HepG2 (cell line): Measurements from ENCODE around the gene ACTRT2. TPM values are rescaled to one million over a fixed set of nuclear protein-coding genes. Genes with fewer than 3 reads are reported as not detected.

ENCODE experiments used
- ATAC-seq: fragments of 200-7000 bp; cut with Tn5 transposase; 3 replicates; pipeline ENCODE4 v1.9.1; 2020; ENCODE audit warnings: mild to moderate bottlenecking, moderate library complexity
- BruUV-seq: library from RNA; stranded (reverse); fragments of 400-500 nt; replicated peaks from 2 replicates; lab custom pipeline; 2021; lab: Mats Ljungman, UMichigan
- CTCF ChIA-PET: fragments of 300-600 bp; formaldehyde crosslinking; extraction: SDS; loops from one replicate; lab custom pipeline; 2021; ENCODE audit warnings: low total read pairs, inconsistent platforms, low intra/inter-chr PET ratio; lab: Yijun Ruan, JAX
- POLR2A ChIA-PET: fragments of 350-600 bp; sonication (Branson Sonifier 250); formaldehyde crosslinking; loops from one replicate; lab custom pipeline; 2020; ENCODE audit warnings: antibody characterized with exemption, inconsistent platforms; lab: Yijun Ruan, JAX
- DNase-seq: peaks from one replicate; pipeline ENCODE4 v3.0.0-alpha.2; 2015; ENCODE audit warnings: low spot score
- FAIRE-seq: peaks from 3 replicates; lab custom pipeline; 2011; peaks lifted over from hg19 to GRCh38; lab: Jason Lieb, UNC
- H2AFZ ChIP-seq: one replicate; pipeline ENCODE4 v1.6.1; 2011; ENCODE audit warnings: low read length, inconsistent platforms
- H3K27ac ChIP-seq: fragments of 300-600 bp; 3 replicates; pipeline ENCODE4 v1.8.0; 2011; ENCODE audit warnings: mixed run types, mild to moderate bottlenecking, mixed read lengths, low read length, inconsistent platforms; ENCODE audit not compliant: insufficient read depth; ENCODE audit errors: extremely low read length
- H3K27me3 ChIP-seq, 2 experiments: fragments of 200-600 bp in 1 of 2; 2 replicates in 1 of 2; 3 replicates in 1 of 2; pipeline versions ENCODE4 v1.6.0 to v1.8.0; 2011; ENCODE audit warnings: low read length in 2 of 2, mild to moderate bottlenecking in 2 of 2, moderate library complexity in 2 of 2, inconsistent platforms in 1 of 2; ENCODE audit not compliant: insufficient read depth in 2 of 2, control insufficient read depth in 1 of 2
- H3K36me3 ChIP-seq, 2 experiments: fragments of 200-600 bp in 1 of 2; replicated peaks in 1 of 2; 2 replicates in 1 of 2; 3 replicates in 1 of 2; pipeline versions ENCODE4 v1.5.1 to v1.8.0; 2011; ENCODE audit warnings: low read length in 2 of 2, inconsistent platforms in 1 of 2; ENCODE audit not compliant: insufficient read depth in 2 of 2, control insufficient read depth in 1 of 2
- H3K4me1 ChIP-seq: 2 replicates; pipeline ENCODE4 v1.5.1; 2012; ENCODE audit warnings: low read length, inconsistent platforms; ENCODE audit not compliant: insufficient read depth
- H3K4me2 ChIP-seq: 2 replicates; pipeline ENCODE4 v1.6.0; 2011; ENCODE audit warnings: low read depth, low read length, inconsistent platforms
- H3K4me3 ChIP-seq, 3 experiments: fragments of 200-600 bp in 1 of 3; sonication (generic), shearing (Covaris generic) in 1 of 3; replicated peaks in 1 of 3; 2 replicates each; pipeline ENCODE4 v1.5.1; 2011 to 2016; ENCODE audit warnings: low read length in 3 of 3, inconsistent platforms in 2 of 3, low read depth in 2 of 3, mild to moderate bottlenecking in 2 of 3, control low read depth in 1 of 3, mixed read lengths in 1 of 3; ENCODE audit not compliant: insufficient read depth in 1 of 3
- H3K79me2 ChIP-seq: one replicate; pipeline ENCODE4 v1.6.1; 2011; ENCODE audit warnings: low read length, inconsistent platforms; ENCODE audit not compliant: insufficient read depth
- H3K9ac ChIP-seq: 2 replicates; pipeline ENCODE4 v1.6.0; 2011; ENCODE audit warnings: mild to moderate bottlenecking, low read depth, low read length, inconsistent platforms; ENCODE audit not compliant: insufficient read depth
- H3K9me3 ChIP-seq: 2 replicates; pipeline ENCODE4 v1.5.1; 2012; ENCODE audit warnings: mild to moderate bottlenecking, low read length
- H4K20me1 ChIP-seq: 2 replicates; pipeline ENCODE4 v1.6.0; 2011; ENCODE audit warnings: inconsistent platforms, mild to moderate bottlenecking, low read length, moderate library complexity; ENCODE audit not compliant: insufficient read depth
- ATF7-NPFF ChIP-seq: sonication (generic); formaldehyde crosslinking; IDR thresholded peaks from 2 replicates; pipeline ENCODE4 v1.8.1; 2023; ENCODE audit warnings: mild to moderate bottlenecking, low read depth, missing genetic modification reagents, moderate library complexity
- NFYC ChIP-seq: IDR thresholded peaks from 2 replicates; pipeline ENCODE4 v1.6.1; 2016; ENCODE audit warnings: missing genetic modification reagents, missing compliant biosample characterization
- ZNF121 ChIP-seq: sonication (generic); formaldehyde crosslinking; IDR thresholded peaks from 2 replicates; pipeline ENCODE4 v1.5.0; 2020; ENCODE audit warnings: mild to moderate bottlenecking, missing genetic modification reagents
- ZSCAN29 ChIP-seq: sonication (generic); formaldehyde crosslinking; conservative IDR thresholded peaks from 2 replicates; pipeline ENCODE4 v1.4.0; 2020; ENCODE audit warnings: mild to moderate bottlenecking, missing genetic modification reagents
- ZZZ3 ChIP-seq: sonication (generic); formaldehyde crosslinking; IDR thresholded peaks from 2 replicates; pipeline ENCODE4 v1.4.0; 2020; ENCODE audit warnings: missing genetic modification reagents, mild to moderate bottlenecking, borderline replicate concordance
- WGBS: methylation state at CpG from one replicate; pipeline ENCODE4 v1.1.6; 2017; ENCODE audit warnings: low lambda C conversion rate; 5-methylcytosine and 5-hydroxymethylcytosine counted together
- in situ Hi-C: cut with HindIII; loops from 2 replicates; pipeline ENCODE4 v1.10.0; 2017; ENCODE audit warnings: low pct_unique_long_range_greater_than_20kb; ENCODE audit not compliant: extremely low pct_ligation_motif_present
- intact Hi-C: fragments of 100-400 bp; cut with micrococcal nuclease; formaldehyde crosslinking; loops from one replicate; pipeline ENCODE4 v1.10.0; 2022; ENCODE audit not compliant: unreplicated experiment
- polyA plus RNA-seq, 8 experiments: library from polyadenylated mRNA; depleted of rRNA in 3 of 8; stranded (reverse) in 7 of 8; unstranded in 1 of 8; fragments of >200 nt; fragmentation: Illumina TruSeq in 4 of 8; extraction: Trizol in 4 of 8; gene quantifications; 2 replicates each; pipeline versions ENCODE4 v1.2.1 to v1.2.3, GENCODE V29; 2011 to 2016; ENCODE audit warnings: low read depth in 4 of 8, missing spikeins in 1 of 8, mixed read lengths in 1 of 8; ENCODE audit not compliant: insufficient read depth in 1 of 8
- total RNA-seq, 5 experiments: library from RNA; depleted of rRNA; stranded (reverse); fragments of >200 nt; fragmentation: Illumina TruSeq; extraction: Trizol; gene quantifications; 2 replicates each; pipeline ENCODE4 v1.2.3, GENCODE V29; 2016; ENCODE audit warnings: low read depth in 1 of 5
- TF ChIP-seq, protein P1 (sequence below), 2 experiments: sonication (generic) in 1 of 2; formaldehyde crosslinking in 1 of 2; IDR thresholded peaks; 2 replicates each; pipeline versions ENCODE4 v1.6.1 to v1.9.0; 2014 to 2022; ENCODE audit warnings: antibody characterized with exemption in 1 of 2, borderline replicate concordance in 1 of 2, inconsistent platforms in 1 of 2, low read depth in 1 of 2, missing genetic modification reagents in 1 of 2
- TF ChIP-seq, protein P2 (sequence below): sonication (generic); formaldehyde crosslinking; IDR thresholded peaks from 2 replicates; pipeline ENCODE4 v1.4.0; 2020; ENCODE audit warnings: missing genetic modification reagents
- TF ChIP-seq, protein P3 (sequence below): sonication (generic); formaldehyde crosslinking; IDR thresholded peaks from 2 replicates; pipeline ENCODE4 v1.8.1; 2023; ENCODE audit warnings: mild to moderate bottlenecking, missing genetic modification reagents
- TF ChIP-seq, protein P4 (sequence below): sonication (generic); formaldehyde crosslinking; IDR thresholded peaks from 2 replicates; pipeline ENCODE4 v1.4.0; 2020; ENCODE audit warnings: missing genetic modification reagents, borderline replicate concordance

ACTRT2 gene
- total and polyA plus RNA-seq, 2 of the 13 experiments (the other 11 are each of a cell fraction or from before 2014, with no cell fraction given) = not detected

DNA sequence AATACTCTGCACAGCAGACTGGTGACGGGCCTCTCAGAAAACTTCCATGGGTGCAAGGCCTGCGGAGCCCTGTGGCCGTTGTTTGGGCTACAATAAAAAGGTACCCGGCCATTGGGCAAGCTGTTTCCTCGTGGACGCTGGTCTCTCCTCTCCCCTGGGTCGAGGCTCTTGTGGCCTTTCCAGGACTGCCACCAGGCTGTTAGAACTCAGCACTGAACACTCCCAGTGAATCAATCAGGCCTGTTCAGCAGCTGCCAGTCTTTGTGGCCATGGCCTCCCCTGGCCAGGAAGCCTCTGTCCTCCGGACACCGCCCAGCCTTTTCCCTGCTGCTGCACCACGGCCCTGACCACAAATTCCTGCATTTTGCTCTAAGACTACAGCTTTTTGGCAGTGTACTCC is 33.0 kb upstream of the ACTRT2 start:
- Histone ChIP-seq H3K9me3 (no peaks in the 10 kb centered on the region), H3K4me2 (no peak overlapping the region), H2AFZ (no peak overlapping the region), H3K36me3 (no peaks in the 10 kb centered on the region), H3K4me3 (no peak overlapping the region), H3K9ac (no peak overlapping the region), H4K20me1 (no peaks in the 10 kb centered on the region), H3K27ac (no peak overlapping the region), H3K4me1 (no peaks in the 10 kb centered on the region), H3K27me3 (peaks cover 5 to 37% of the 10 kb centered on the region in 2 experiments), H3K79me2 (no peaks in the 10 kb centered on the region)
- intact Hi-C loops (no loop called here), in situ Hi-C loops (no loop called here)
- 20% methylated on average over 10 of the region's 10 CpGs for WGBS
- TF ChIP-seq, protein P1, sequence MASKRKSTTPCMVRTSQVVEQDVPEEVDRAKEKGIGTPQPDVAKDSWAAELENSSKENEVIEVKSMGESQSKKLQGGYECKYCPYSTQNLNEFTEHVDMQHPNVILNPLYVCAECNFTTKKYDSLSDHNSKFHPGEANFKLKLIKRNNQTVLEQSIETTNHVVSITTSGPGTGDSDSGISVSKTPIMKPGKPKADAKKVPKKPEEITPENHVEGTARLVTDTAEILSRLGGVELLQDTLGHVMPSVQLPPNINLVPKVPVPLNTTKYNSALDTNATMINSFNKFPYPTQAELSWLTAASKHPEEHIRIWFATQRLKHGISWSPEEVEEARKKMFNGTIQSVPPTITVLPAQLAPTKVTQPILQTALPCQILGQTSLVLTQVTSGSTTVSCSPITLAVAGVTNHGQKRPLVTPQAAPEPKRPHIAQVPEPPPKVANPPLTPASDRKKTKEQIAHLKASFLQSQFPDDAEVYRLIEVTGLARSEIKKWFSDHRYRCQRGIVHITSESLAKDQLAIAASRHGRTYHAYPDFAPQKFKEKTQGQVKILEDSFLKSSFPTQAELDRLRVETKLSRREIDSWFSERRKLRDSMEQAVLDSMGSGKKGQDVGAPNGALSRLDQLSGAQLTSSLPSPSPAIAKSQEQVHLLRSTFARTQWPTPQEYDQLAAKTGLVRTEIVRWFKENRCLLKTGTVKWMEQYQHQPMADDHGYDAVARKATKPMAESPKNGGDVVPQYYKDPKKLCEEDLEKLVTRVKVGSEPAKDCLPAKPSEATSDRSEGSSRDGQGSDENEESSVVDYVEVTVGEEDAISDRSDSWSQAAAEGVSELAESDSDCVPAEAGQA (IDR thresholded peaks at IDR 0.05; ENCODE audit: low read depth) = no peak
- TF ChIP-seq, protein P1 (CRISPR knock-in tag; IDR thresholded peaks at IDR 0.05; ENCODE audit: borderline replicate concordance) = no peak
- TF ChIP-seq, protein P2, sequence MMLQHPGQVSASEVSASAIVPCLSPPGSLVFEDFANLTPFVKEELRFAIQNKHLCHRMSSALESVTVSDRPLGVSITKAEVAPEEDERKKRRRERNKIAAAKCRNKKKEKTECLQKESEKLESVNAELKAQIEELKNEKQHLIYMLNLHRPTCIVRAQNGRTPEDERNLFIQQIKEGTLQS (CRISPR knock-in tag) = no peak
- no peak for TF ChIP-seq NFYC (CRISPR knock-in tag)
- TF ChIP-seq ATF7-NPFF = no peak
- TF ChIP-seq ZSCAN29 (CRISPR knock-in tag) = no peak
- TF ChIP-seq ZNF121 (CRISPR knock-in tag) = no peak
- TF ChIP-seq, protein P3, sequence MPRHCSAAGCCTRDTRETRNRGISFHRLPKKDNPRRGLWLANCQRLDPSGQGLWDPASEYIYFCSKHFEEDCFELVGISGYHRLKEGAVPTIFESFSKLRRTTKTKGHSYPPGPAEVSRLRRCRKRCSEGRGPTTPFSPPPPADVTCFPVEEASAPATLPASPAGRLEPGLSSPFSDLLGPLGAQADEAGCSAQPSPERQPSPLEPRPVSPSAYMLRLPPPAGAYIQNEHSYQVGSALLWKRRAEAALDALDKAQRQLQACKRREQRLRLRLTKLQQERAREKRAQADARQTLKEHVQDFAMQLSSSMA = no peak
- TF ChIP-seq, protein P4, sequence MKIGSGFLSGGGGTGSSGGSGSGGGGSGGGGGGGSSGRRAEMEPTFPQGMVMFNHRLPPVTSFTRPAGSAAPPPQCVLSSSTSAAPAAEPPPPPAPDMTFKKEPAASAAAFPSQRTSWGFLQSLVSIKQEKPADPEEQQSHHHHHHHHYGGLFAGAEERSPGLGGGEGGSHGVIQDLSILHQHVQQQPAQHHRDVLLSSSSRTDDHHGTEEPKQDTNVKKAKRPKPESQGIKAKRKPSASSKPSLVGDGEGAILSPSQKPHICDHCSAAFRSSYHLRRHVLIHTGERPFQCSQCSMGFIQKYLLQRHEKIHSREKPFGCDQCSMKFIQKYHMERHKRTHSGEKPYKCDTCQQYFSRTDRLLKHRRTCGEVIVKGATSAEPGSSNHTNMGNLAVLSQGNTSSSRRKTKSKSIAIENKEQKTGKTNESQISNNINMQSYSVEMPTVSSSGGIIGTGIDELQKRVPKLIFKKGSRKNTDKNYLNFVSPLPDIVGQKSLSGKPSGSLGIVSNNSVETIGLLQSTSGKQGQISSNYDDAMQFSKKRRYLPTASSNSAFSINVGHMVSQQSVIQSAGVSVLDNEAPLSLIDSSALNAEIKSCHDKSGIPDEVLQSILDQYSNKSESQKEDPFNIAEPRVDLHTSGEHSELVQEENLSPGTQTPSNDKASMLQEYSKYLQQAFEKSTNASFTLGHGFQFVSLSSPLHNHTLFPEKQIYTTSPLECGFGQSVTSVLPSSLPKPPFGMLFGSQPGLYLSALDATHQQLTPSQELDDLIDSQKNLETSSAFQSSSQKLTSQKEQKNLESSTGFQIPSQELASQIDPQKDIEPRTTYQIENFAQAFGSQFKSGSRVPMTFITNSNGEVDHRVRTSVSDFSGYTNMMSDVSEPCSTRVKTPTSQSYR (CRISPR knock-in tag) = no peak
- TF ChIP-seq ZZZ3 = no peak
- no peak for DNase-seq
- no peak for FAIRE-seq
- ChIA-PET CTCF (no interaction called here), POLR2A (no interaction called here)
- no peak for ATAC-seq
- BruUV-seq = no TSS peak
